Fibroblast of lung (primary cell): ENCODE measurements around the gene CHD6. TPM values are rescaled to one million over a fixed set of nuclear protein-coding genes. Genes with fewer than 3 reads are reported as not detected.

ENCODE experiments used
- DNase-seq, 2 donors: peaks; one replicate each; pipeline versions ENCODE4 v3.0.0 to v3.0.0-alpha.2; 2010; ENCODE audit warnings: low read depth in 2 of 2
- H2AFZ ChIP-seq: 2 replicates; pipeline ENCODE4 v1.5.1; 2012; ENCODE audit warnings: low read length, control low read depth, inconsistent platforms
- H3K27ac ChIP-seq: 2 replicates; pipeline ENCODE4 v1.5.1; 2011; ENCODE audit warnings: low read length, control low read depth; ENCODE audit not compliant: insufficient read depth
- H3K27me3 ChIP-seq: 2 replicates; pipeline ENCODE4 v1.5.1; 2011; ENCODE audit warnings: mild to moderate bottlenecking, low read length; ENCODE audit not compliant: control insufficient read depth, insufficient read depth
- H3K36me3 ChIP-seq: 2 replicates; pipeline ENCODE4 v1.5.1; 2011; ENCODE audit warnings: low read length; ENCODE audit not compliant: control insufficient read depth, insufficient read depth
- H3K4me1 ChIP-seq: 2 replicates; pipeline ENCODE4 v1.5.1; 2011; ENCODE audit warnings: low read length; ENCODE audit not compliant: control insufficient read depth, insufficient read depth; ENCODE audit errors: extremely low read depth
- H3K4me2 ChIP-seq: 2 replicates; pipeline ENCODE4 v1.5.1; 2011; ENCODE audit warnings: low read length, control low read depth; ENCODE audit not compliant: insufficient read depth; ENCODE audit errors: extremely low read depth
- H3K4me3 ChIP-seq, 4 experiments: fragments of 200-600 bp in 1 of 4; sonication (generic) in 1 of 4; replicated peaks in 1 of 4; 2 replicates each; pipeline ENCODE4 v1.5.1; 2011 to 2016; ENCODE audit warnings: low read length in 4 of 4, low read depth in 3 of 4, mild to moderate bottlenecking in 3 of 4, control low read depth in 2 of 4, inconsistent platforms in 1 of 4, mixed read lengths in 1 of 4; ENCODE audit not compliant: insufficient read depth in 1 of 4; ENCODE audit errors: control extremely low read depth in 1 of 4
- H3K79me2 ChIP-seq: 2 replicates; pipeline ENCODE4 v1.5.1; 2012; ENCODE audit warnings: mild to moderate bottlenecking, low read length, inconsistent platforms; ENCODE audit not compliant: control insufficient read depth, insufficient read depth
- H3K9ac ChIP-seq: 2 replicates; pipeline ENCODE4 v1.5.1; 2011; ENCODE audit warnings: mild to moderate bottlenecking, low read length, control low read depth; ENCODE audit not compliant: insufficient read depth
- H3K9me3 ChIP-seq: 2 replicates; pipeline ENCODE4 v1.5.1; 2012; ENCODE audit warnings: low read depth, low read length; ENCODE audit not compliant: control insufficient read depth, insufficient read depth
- H4K20me1 ChIP-seq: 2 replicates; pipeline ENCODE4 v1.5.1; 2011; ENCODE audit warnings: low read length; ENCODE audit not compliant: control insufficient read depth, insufficient read depth; ENCODE audit errors: extremely low read depth
- EZH2 ChIP-seq: IDR thresholded peaks from 2 replicates; pipeline ENCODE4 v1.5.1; 2012; ENCODE audit warnings: low read length, control low read depth, mild to moderate bottlenecking; ENCODE audit errors: missing control alignments
- polyA plus RNA-seq, 2 donors: library from polyadenylated mRNA; depleted of rRNA in 1 of 2; stranded (reverse) in 1 of 2; unstranded in 1 of 2; fragments of >200 nt; gene quantifications; 2 replicates each; pipeline ENCODE4 v1.2.1, GENCODE V29; 2011 to 2012; ENCODE audit warnings: missing spikeins in 1 of 2
- total RNA-seq: library from RNA; depleted of rRNA; stranded (reverse); fragments of >200 nt; gene quantifications from 2 replicates; pipeline ENCODE4 v1.2.1, GENCODE V29; 2014
- TF ChIP-seq, protein P1 (sequence below), 2 donors: IDR thresholded peaks in 1 of 2; conservative IDR thresholded peaks in 1 of 2; 1 replicate in 1 of 2; 2 replicates in 1 of 2; pipeline ENCODE4 v1.5.1; 2011 to 2012; ENCODE audit warnings: low read length in 2 of 2, control low read depth in 1 of 2, inconsistent platforms in 1 of 2, low read depth in 1 of 2, mild to moderate bottlenecking in 1 of 2

The CHD6 gene
- total and polyA plus RNA-seq, 2 donors (not counting 1 experiment from before 2014, with no cell fraction given) = 13.4 to 25.9 TPM

DNA sequence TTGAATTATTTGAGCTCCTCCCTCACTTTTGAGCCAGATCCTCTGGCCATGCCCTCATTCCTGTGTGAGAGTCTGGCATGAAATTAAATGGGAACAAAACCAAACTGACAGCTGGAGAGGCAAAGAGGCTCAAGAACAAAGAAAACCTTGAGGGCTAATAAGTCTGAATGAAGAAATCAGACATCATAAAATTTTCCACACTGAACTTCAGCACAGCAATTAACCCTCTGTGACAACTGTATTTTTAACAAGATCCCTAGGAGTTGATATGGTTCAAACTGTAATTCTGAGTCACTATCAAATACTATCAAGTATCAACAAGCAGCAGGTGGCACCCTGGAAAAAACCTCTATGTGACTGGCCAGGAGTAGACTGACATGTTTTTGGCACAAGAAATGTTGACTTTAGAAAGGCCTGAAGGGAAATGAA lies 142.2 kb downstream of the CHD6 start:
- Histone ChIP-seq H3K4me1 (peaks cover 3% of the 10 kb centered on the region), H3K4me3 (no peak overlapping the region), H3K79me2 (no peaks in the 10 kb centered on the region), H3K9ac (no peak overlapping the region), H3K4me2 (no peak overlapping the region), H2AFZ (no peak overlapping the region), H3K27me3 (no peaks in the 10 kb centered on the region), H3K36me3 (peaks cover 2% of the 10 kb centered on the region), H3K27ac (no peak overlapping the region), H4K20me1 (no peaks in the 10 kb centered on the region), H3K9me3 (no peaks in the 10 kb centered on the region)
- peak; percentile 67 to 79 for DNase-seq
- no peak for TF ChIP-seq EZH2
- TF ChIP-seq, protein P1, sequence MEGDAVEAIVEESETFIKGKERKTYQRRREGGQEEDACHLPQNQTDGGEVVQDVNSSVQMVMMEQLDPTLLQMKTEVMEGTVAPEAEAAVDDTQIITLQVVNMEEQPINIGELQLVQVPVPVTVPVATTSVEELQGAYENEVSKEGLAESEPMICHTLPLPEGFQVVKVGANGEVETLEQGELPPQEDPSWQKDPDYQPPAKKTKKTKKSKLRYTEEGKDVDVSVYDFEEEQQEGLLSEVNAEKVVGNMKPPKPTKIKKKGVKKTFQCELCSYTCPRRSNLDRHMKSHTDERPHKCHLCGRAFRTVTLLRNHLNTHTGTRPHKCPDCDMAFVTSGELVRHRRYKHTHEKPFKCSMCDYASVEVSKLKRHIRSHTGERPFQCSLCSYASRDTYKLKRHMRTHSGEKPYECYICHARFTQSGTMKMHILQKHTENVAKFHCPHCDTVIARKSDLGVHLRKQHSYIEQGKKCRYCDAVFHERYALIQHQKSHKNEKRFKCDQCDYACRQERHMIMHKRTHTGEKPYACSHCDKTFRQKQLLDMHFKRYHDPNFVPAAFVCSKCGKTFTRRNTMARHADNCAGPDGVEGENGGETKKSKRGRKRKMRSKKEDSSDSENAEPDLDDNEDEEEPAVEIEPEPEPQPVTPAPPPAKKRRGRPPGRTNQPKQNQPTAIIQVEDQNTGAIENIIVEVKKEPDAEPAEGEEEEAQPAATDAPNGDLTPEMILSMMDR (conservative IDR thresholded peaks at IDR 0.05 in 1 of 2, IDR thresholded peaks at IDR 0.05 in 1 of 2; ENCODE audit: low read depth in 1 of 2, low read length in 2 of 2) = no peak

DNA sequence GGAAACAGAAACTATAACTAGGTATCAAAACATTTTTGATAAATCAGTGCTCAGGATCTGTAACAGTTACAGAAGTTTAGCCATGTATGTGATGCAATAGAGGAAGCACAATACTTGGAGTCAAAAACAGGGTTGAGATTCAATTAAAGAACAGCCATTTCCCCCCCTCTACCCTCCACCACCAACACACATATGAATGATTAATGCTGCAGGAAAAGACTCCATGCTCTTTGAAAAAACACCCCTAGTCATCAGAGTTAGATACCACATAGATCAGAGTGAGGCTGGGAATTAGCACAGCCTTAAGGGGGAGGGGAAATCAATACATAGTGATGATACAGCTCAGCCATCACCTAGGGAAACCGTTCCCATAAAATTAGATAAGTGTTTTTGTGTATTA lies 142.7 kb downstream of the CHD6 start:
- peak; percentile 9 to 30 for DNase-seq
- H3K9ac ChIP-seq = no peak overlapping the region
- H3K27me3 ChIP-seq = no peaks in the 10 kb centered on the region
- no peaks in the 10 kb centered on the region for H3K9me3 ChIP-seq
- no peak overlapping the region for H2AFZ ChIP-seq
- H3K4me2 ChIP-seq = no peak overlapping the region
- no peak overlapping the region for H3K4me3 ChIP-seq
- H3K79me2 ChIP-seq = no peaks in the 10 kb centered on the region
- no peak overlapping the region for H3K27ac ChIP-seq
- TF ChIP-seq, protein P1 (conservative IDR thresholded peaks at IDR 0.05 in 1 of 2, IDR thresholded peaks at IDR 0.05 in 1 of 2; ENCODE audit: low read depth in 1 of 2, low read length in 2 of 2) = no peak
- peaks cover 2% of the 10 kb centered on the region for H3K36me3 ChIP-seq
- no peaks in the 10 kb centered on the region for H4K20me1 ChIP-seq
- peaks cover 3% of the 10 kb centered on the region for H3K4me1 ChIP-seq

DNA sequence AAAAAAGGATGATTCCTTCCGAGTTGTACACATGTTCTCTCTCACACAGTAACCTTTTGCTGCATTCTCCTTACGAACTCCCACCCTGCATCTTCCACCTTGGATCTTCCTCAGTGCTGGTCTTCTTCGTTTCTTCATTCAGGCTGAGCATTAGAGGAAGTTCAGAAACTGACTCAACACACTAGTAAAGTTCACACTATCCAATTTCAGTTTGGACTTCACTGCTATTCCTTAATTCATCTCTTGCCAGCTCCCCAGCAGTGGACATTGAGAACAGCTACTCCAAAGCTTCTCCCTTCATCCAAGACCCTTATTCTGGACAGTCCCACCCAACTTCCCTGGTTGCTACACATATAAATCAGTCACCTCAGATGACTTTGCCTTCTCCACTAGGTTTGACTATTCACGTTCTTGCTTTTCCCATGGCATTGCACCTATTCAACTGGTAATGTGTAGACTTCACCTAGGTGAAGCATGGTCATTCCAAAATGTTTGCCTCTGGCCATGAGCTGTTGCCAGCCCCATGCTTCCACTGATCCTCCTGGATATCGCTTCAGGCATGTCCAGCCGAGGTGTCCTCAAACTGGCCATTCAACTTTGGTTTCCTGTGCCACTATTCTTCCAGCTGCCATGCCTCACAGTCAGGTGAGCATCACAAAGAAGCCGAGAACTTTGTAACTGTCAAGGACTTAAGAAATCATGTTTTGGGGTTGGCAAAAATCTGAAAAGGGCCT lies 147.6 kb downstream of the CHD6 start:
- no peak overlapping the region for H3K9ac ChIP-seq
- no peak overlapping the region for H3K27ac ChIP-seq
- no peaks in the 10 kb centered on the region for H3K36me3 ChIP-seq
- no peak overlapping the region for H3K4me3 ChIP-seq
- H3K27me3 ChIP-seq = no peaks in the 10 kb centered on the region
- no peaks in the 10 kb centered on the region for H3K9me3 ChIP-seq
- no peak overlapping the region for H3K4me2 ChIP-seq
- TF ChIP-seq, protein P1 (conservative IDR thresholded peaks at IDR 0.05 in 1 of 2, IDR thresholded peaks at IDR 0.05 in 1 of 2; ENCODE audit: low read depth in 1 of 2, low read length in 2 of 2) = no peak
- no peak for TF ChIP-seq EZH2
- H4K20me1 ChIP-seq = no peaks in the 10 kb centered on the region
- no peak for DNase-seq
- no peak overlapping the region for H2AFZ ChIP-seq
- H3K4me1 ChIP-seq = no peaks in the 10 kb centered on the region
- H3K79me2 ChIP-seq = no peaks in the 10 kb centered on the region
